ENCODE results near the gene LPP. TPM values are rescaled to one million over a fixed set of nuclear protein-coding genes. Genes with fewer than 3 reads are reported as not detected.

LPP gene
- total and polyA plus RNA-seq, 2 of the 13 experiments (the other 11 are each of a cell fraction or from before 2014, with no cell fraction given): 19.2 to 29.9 TPM

GRCh38 chr3:188157971-188158370, 4.0 kb downstream of the LPP start (continued):
- TF ChIP-seq RBM39 (IDR thresholded peaks at IDR 0.05; ENCODE audit: low read depth, low read length, poor library complexity, severe bottlenecking): no peak
- no peak for TF ChIP-seq POLR2AphosphoS5 (IDR thresholded peaks at IDR 0.05; ENCODE audit: low read depth, low read length)
- TF ChIP-seq SRSF4 (IDR thresholded peaks at IDR 0.05; ENCODE audit: low read depth, low read length, poor library complexity, severe bottlenecking): no peak
- no peak for TF ChIP-seq ZSCAN12 (CRISPR knock-in tag; IDR thresholded peaks at IDR 0.05)
- no peak for TF ChIP-seq HHEX (CRISPR knock-in tag; IDR thresholded peaks at IDR 0.05)
- no peak for TF ChIP-seq NFKBIZ (CRISPR knock-in tag; IDR thresholded peaks at IDR 0.05)
- TF ChIP-seq, protein P1, sequence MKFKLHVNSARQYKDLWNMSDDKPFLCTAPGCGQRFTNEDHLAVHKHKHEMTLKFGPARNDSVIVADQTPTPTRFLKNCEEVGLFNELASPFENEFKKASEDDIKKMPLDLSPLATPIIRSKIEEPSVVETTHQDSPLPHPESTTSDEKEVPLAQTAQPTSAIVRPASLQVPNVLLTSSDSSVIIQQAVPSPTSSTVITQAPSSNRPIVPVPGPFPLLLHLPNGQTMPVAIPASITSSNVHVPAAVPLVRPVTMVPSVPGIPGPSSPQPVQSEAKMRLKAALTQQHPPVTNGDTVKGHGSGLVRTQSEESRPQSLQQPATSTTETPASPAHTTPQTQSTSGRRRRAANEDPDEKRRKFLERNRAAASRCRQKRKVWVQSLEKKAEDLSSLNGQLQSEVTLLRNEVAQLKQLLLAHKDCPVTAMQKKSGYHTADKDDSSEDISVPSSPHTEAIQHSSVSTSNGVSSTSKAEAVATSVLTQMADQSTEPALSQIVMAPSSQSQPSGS (CRISPR knock-in tag; IDR thresholded peaks at IDR 0.05): no peak
- TF ChIP-seq ZSCAN9 (CRISPR knock-in tag; IDR thresholded peaks at IDR 0.05; ENCODE audit: borderline replicate concordance): peak; percentile 69; the same call in 1 of the 2 replicates
- no peak for TF ChIP-seq ARHGAP35 (CRISPR knock-in tag; IDR thresholded peaks at IDR 0.05; ENCODE audit: borderline replicate concordance)
- TF ChIP-seq ZNF761 (CRISPR knock-in tag; conservative IDR thresholded peaks at IDR 0.05): no peak
- TF ChIP-seq, protein P2, sequence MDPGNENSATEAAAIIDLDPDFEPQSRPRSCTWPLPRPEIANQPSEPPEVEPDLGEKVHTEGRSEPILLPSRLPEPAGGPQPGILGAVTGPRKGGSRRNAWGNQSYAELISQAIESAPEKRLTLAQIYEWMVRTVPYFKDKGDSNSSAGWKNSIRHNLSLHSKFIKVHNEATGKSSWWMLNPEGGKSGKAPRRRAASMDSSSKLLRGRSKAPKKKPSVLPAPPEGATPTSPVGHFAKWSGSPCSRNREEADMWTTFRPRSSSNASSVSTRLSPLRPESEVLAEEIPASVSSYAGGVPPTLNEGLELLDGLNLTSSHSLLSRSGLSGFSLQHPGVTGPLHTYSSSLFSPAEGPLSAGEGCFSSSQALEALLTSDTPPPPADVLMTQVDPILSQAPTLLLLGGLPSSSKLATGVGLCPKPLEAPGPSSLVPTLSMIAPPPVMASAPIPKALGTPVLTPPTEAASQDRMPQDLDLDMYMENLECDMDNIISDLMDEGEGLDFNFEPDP (CRISPR knock-in tag; conservative IDR thresholded peaks at IDR 0.05): no peak
- no peak for TF ChIP-seq ZNF160 (CRISPR knock-in tag; IDR thresholded peaks at IDR 0.05)
- no peak for TF ChIP-seq MEF2D (CRISPR knock-in tag; IDR thresholded peaks at IDR 0.05)
- TF ChIP-seq ZNF841 (CRISPR knock-in tag; IDR thresholded peaks at IDR 0.05; ENCODE audit: borderline replicate concordance): no peak
- TF ChIP-seq ZNF772 (CRISPR knock-in tag; IDR thresholded peaks at IDR 0.05): no peak
- TF ChIP-seq CEBPB (IDR thresholded peaks at IDR 0.05; ENCODE audit: borderline replicate concordance, low read depth, low read length): no peak
- no peak for TF ChIP-seq ZNF776 (CRISPR knock-in tag; IDR thresholded peaks at IDR 0.05)
- no peak for TF ChIP-seq HOXA7 (CRISPR knock-in tag; IDR thresholded peaks at IDR 0.05)
- no peak for TF ChIP-seq SCMH1 (CRISPR knock-in tag; IDR thresholded peaks at IDR 0.05; ENCODE audit: borderline replicate concordance)
- no peak for TF ChIP-seq ZNF382 (CRISPR knock-in tag; IDR thresholded peaks at IDR 0.05; ENCODE audit: borderline replicate concordance)
- no peak for TF ChIP-seq ZNF30 (CRISPR knock-in tag; IDR thresholded peaks at IDR 0.05)
- no peak for TF ChIP-seq RELA (CRISPR knock-in tag; IDR thresholded peaks at IDR 0.05)
- TF ChIP-seq, protein P3, sequence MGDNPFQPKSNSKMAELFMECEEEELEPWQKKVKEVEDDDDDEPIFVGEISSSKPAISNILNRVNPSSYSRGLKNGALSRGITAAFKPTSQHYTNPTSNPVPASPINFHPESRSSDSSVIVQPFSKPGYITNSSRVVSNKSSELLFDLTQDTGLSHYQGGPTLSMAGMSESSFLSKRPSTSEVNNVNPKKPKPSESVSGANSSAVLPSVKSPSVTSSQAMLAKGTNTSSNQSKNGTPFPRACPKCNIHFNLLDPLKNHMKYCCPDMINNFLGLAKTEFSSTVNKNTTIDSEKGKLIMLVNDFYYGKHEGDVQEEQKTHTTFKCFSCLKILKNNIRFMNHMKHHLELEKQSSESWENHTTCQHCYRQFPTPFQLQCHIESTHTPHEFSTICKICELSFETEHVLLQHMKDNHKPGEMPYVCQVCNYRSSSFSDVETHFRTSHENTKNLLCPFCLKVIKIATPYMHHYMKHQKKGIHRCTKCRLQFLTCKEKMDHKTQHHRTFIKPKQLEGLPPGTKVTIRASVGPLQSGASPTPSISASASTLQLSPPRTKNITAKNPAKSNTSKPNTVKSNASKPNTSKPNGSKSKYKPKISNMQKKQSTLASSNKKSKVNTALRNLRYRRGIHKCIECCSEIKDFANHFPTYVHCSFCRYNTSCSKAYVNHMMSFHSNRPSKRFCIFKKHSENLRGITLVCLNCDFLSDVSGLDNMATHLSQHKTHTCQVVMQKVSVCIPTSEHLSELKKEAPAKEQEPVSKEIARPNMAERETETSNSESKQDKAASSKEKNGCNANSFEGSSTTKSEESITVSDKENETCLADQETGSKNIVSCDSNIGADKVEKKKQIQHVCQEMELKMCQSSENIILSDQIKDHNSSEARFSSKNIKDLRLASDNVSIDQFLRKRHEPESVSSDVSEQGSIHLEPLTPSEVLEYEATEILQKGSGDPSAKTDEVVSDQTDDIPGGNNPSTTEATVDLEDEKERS (CRISPR knock-in tag; IDR thresholded peaks at IDR 0.05): no peak
- TF ChIP-seq PITX1 (CRISPR knock-in tag; IDR thresholded peaks at IDR 0.05): no peak
- no peak for TF ChIP-seq CAMTA2 (CRISPR knock-in tag; IDR thresholded peaks at IDR 0.05; ENCODE audit: borderline replicate concordance)
- no peak for TF ChIP-seq ATM (IDR thresholded peaks at IDR 0.05; ENCODE audit: borderline replicate concordance)
- TF ChIP-seq CBFB (CRISPR knock-in tag; IDR thresholded peaks at IDR 0.05): no peak
- no peak for TF ChIP-seq CHCHD3 (CRISPR knock-in tag; IDR thresholded peaks at IDR 0.05)
